GM21390 (cell line): Measurements from ENCODE around the gene FAM107A.

Experiments used
- ATAC-seq: cut with Tn5 transposase; IDR thresholded peaks from one replicate; pipeline ENCODE4 v1.9.1; 2021; ENCODE audit not compliant: unreplicated experiment

FAM107A gene

GRCh38 chr3:58577269-58577821 is at the start of gene FAM107A:
TSS of gene FAM107A (minus strand) at chr3:58577391. CDS start at chr3:58569860, 7,531 bp downstream.
- ATAC-seq: no peak

- no peak for ATAC-seq
These were observed 48.1 kb upstream of the FAM107A start for GRCh38 chr3:58625196-58625824.

GRCh38 chr3:58624550-58624949 is 47.4 kb upstream of the FAM107A start:
- no peak for ATAC-seq

GRCh38 chr3:58623961-58624360 is 46.8 kb upstream of the FAM107A start:
- ATAC-seq: no peak

GRCh38 chr3:58623478-58623877 is 46.3 kb upstream of the FAM107A start:
- no peak for ATAC-seq

- no peak for ATAC-seq
These were observed 45.7 kb upstream of the FAM107A start for GRCh38 chr3:58622892-58623291.

- no peak for ATAC-seq
These were observed 45.2 kb upstream of the FAM107A start for GRCh38 chr3:58622436-58622835.

- ATAC-seq: no peak
These were observed 44.1 kb upstream of the FAM107A start for GRCh38 chr3:58621086-58621830.

- no peak for ATAC-seq
These were observed 43.2 kb upstream of the FAM107A start for GRCh38 chr3:58620421-58620820.

- no peak for ATAC-seq
These were observed 40.2 kb upstream of the FAM107A start for GRCh38 chr3:58617338-58617761.

GRCh38 chr3:58613236-58614132 is 36.3 kb upstream of the FAM107A start:
- no peak for ATAC-seq

GRCh38 chr3:58612830-58613229 is 35.6 kb upstream of the FAM107A start:
- ATAC-seq: no peak

- ATAC-seq: no peak
These were observed 32.8 kb upstream of the FAM107A start for GRCh38 chr3:58609990-58610389.

GRCh38 chr3:58608648-58609047 is 31.5 kb upstream of the FAM107A start:
- ATAC-seq: no peak

GRCh38 chr3:58607816-58608215 is 30.6 kb upstream of the FAM107A start:
- ATAC-seq: peak; percentile 50

- ATAC-seq: no peak
These were observed 29.5 kb upstream of the FAM107A start for GRCh38 chr3:58606693-58607092.

- no peak for ATAC-seq
These were observed 26.8 kb upstream of the FAM107A start for GRCh38 chr3:58604031-58604430.

- ATAC-seq: no peak
These were observed 26.4 kb upstream of the FAM107A start for GRCh38 chr3:58603606-58604005.

GRCh38 chr3:58597770-58598310 is 20.6 kb upstream of the FAM107A start:
- ATAC-seq: no peak

GRCh38 chr3:58596834-58597518 is 19.8 kb upstream of the FAM107A start:
- no peak for ATAC-seq
